IPS DF 4.7 (cell line): ENCODE measurements around the gene CEP43.

ENCODE experiments used
- DNase-seq: peaks from one replicate; pipeline ENCODE4 v3.0.0-alpha.2; 2013; ENCODE audit warnings: low spot score; ENCODE audit errors: extremely low read depth

CEP43 gene

DNA sequence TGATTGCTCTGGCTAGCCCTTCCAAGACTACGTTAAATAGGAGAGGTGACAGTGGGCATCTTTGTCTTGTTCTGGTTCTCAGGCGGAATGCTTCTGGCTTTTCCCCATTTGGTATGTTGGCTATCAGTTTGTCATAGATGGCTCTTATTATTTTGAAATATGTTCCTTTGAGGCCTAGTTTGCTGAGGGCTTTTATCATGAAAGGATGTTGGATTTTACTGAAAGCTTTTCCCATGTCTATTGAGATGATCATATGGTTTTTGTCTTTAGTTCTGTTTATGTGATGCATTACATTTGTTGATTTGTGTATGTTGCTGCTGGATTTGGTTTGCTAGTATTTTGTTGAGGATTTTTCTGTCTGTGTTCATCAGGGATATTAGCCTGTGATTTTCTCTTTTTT is 32.9 kb upstream of the CEP43 start:
- DNase-seq, result no peak

DNA sequence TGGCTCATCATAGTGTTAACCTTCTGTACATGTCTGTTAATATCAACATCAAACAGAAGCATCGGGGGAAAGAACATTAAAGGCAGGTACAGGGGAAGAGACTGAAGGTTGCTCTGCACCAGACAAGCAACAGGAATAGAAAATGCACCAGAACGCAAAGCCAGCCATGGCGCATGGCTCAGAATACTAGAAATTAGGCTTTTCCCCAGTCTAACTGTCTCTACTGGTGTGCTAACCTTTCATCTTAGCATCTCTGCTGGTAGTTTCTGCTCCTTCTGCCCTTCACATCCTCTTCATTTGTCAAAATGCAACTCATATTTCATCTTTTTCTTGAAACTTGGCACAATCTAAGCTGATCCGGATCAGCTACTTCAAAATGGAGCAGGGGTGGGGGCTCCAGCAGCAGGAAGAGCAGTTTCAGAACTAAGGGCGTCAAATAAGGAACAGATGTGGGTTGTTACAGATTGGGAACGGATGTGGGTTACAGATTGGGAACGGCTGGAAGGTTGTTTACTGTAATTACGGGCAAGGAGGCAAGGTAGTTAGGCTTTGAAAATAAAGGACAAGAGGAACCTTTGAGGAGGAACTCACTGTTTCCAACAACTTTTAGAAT is 29.7 kb upstream of the CEP43 start:
- DNase-seq, result no peak

DNA sequence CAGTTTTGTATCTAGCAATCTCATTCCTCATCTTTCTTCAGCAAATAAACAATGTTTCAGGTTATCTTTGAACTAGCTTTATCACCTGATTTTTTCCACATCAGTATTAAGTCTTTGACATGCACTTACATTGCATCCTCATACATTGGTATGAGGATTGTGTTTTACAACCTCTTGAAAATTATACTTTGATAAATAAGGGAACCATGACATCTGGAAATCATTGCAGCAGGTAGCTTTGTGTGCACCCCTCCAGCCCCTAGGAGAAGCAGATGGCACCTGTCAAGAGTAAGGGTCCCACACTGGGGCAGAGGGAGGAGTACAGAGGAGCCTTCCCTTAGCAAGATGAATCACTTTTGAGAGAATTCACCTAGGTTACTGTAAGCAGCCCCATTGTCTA is 29.1 kb upstream of the CEP43 start:
- no peak for DNase-seq

DNA sequence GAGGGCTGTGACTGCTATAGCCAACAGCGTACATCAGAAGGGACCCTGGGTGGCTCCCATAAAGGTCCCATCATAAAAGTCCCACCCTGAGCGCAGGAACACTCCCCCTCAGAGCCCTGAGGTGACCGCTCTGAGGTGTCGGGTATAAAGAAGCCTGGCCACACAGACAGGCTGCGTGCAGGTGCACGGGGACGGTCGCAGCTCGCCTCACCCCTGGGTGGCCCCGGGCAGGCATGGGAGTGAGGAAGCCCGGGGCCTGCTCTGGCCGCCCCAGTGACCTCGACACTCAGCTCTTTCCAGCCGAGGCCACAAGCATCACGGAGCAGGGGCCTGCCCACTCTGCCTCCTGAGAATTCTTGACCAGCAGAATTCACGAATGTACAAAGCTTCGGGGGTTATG is 28.4 kb upstream of the CEP43 start:
- DNase-seq, result no peak

DNA sequence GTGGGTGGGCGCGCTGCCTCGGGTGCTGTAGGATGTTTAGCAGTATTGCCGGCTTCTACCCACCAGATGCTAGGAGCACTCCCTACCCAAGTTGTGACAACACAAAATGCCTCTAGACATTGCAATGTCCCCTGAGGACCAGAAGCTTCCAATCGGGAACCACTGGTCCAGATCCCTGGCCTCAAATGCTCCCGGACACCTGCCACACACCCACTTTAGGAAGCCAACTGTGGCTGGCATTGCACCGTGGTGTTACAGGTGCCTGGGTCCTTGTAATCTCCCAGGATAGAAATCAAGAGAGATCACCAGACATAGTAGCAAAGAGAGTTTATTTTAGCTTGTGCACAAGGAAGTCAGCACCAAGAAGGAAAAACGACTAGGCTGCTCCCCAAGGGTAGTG is 27.9 kb upstream of the CEP43 start:
- DNase-seq, result no peak

DNA sequence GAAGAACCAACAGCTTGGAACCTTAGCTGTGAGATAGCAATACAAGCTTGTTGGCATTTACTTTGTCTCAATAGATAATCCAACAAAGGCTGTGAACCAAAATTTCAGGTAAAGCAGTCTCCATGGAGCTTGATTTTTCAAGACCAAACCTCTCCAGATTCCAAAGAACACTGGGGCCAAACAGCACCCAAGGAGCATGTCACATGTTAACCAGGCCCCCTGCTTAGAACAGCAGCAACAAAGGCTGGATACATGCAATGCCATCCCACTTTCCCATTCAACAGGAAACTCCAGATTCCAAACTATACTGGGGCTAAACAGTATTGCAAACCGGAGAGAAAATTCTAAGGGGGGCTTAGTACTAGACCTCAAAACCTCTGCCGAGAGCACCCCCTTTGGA is 27.1 kb upstream of the CEP43 start:
- DNase-seq, result no peak

DNA sequence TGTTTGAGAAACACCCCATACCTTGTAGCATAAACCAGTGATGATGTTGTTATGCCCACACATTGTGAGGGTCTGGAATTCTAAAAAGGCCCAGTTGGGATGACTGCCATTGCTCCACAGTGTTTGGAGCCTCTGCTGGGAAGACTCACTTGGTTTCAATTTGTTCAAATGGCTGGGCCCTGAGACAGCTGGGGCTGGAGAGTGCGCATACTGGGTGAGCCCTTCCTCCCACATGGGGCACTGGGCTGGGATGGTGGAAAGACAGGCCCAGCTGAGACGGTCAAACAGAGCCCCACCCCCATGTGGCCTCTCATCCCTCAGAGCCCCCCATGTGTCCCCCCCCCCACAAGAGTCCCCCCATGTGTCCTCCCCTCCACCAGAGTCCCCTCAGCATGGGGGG is 22.6 kb upstream of the CEP43 start:
- DNase-seq, result no peak

DNA sequence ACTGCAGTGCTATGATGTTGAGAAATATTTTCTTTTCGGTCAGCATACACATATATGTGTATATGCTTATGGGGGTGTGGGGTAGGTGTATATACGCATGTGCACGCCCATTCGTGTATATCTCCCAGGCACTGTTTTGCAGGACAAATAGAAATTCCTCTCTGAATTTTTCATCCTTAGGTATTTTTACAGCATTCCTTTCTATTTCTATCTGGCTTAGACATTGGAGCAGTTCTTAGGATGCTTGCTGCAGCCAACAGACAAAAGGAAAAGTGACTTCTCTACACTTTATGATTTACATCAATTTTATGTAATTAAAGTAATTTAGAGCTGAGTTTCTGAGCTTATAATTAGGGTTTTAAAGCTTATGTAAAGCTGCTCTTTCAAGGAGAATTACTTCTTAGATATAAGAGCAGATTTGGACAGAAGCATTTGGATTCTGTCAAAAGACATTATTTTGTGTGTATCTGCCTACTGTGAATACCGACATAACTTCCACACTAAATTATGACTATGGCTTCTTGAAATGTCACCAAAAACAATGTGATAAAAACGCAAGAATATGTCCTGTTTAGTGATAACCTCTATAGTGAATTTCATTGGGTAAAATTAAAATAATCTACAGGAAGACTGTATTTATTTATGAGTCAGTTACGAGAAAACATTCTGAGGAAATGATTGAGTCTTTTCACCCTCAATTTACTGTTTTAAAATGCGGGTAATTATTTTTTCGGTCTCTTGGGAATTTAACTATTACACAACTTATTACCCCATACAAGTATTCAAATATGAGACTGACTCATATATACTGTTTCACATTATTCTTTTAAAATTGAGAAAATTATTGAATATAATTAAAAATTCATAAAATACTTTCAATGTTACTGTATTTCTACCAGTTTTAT is 21.3 kb upstream of the CEP43 start:
- no peak for DNase-seq

DNA sequence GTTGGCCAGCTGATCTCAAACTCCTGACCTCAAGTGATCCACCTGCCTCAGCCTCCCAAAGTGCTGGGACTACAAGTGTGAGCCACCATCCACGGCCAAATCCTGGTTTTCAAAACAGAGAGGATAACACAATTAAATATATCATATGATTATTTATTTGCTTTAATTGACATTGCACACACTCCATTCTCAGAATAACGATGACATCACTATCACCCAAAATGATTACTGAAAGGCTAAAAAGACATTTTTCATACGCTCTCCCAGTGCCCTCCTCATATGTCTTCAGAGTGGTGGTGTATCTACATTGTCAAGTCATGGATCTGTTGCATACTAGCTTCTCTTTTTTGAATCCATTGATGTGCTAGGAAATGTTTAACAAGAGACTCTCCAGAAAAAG is 18.5 kb upstream of the CEP43 start:
- DNase-seq, result no peak

DNA sequence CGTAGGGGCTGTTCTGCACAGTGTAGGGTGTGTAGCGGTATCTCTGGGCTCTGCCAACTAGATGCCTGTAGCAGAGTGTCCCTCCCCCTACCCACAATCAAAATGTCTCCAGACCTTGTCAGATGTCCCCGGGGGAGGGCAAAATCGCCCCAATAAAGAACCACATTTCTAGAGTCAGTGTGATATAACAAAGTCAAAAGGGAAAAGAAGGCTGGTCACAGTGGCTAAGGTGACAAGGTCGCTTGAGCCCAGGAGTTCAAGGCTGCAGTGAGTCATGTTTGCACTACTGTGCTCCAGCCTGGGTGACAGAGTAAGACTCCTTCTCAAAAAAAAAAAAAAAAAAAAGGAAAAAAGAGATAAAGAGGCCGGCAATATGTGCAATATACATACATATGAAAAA is 11.7 kb upstream of the CEP43 start:
- no peak for DNase-seq

DNA sequence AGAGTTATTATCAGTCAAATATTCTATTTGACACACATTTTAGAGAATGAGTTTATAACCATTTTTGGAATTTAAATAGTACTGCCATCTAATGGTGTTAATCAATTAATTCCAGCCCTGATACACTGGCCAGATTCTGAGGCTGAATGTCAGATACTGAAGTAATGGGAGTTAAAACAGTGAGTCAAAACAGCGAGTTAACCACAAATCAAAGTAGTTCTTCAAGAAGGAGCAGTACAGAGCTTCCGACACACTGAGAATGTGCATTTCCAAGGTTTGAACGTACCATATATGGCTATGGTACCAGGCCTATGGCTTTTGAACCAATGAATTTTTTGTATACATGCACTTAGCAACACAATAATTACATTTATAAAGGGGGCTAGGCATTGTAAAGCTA is 11.3 kb upstream of the CEP43 start:
- DNase-seq, result no peak

DNA sequence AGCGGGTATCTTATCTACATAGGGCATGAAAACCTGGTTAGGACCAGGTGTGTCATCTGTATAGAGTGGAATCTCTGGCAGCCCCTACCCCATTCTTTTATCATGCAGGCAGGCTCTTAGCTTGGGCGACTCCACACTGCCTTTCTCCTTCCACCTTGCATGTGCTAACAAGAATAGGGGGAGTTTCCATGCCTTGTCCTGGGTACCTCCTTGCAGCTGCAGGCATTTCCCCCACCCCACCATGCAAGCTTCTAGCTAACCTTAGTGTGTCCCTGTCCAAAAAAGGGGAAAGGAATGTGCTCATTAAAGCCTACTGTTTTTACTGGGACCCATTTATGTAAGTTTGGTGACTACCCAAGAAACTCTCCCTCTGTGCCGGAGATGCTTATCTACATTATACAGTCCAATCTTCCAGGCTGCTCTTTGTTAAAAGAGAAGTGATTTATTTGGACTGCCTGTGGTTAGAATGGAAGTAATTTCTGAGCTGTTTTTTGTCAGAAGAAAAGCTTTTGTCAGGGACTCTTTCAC is 10.5 kb upstream of the CEP43 start:
- no peak for DNase-seq

DNA sequence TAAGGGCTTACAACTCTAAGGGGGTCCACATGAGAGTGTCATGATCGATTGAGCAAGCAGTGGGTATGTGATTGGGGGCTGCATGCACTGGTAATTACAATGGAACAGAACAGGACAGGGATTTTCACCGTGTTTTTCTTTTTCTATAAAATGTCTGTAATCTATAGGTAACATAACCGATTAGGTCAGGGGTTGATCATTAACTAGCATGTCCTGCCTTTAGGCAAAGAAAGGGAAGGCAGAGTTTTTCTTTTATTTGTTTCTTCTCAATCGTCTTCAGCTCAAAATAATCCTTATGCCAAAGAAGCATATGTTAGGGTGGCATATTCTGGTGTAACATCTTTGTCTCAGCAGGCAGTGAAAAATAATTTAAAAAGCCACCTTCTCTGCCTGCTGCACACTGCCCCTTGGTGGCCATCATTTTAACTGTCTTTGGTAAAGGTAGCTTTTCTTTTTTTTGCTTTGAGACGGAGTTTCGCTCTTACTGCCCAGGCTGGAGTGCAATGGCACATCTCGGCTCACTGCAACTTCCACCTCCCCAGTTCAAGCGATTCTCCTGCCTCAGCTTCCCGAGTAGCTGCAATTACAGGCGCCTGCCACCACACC is 9.7 kb upstream of the CEP43 start:
- no peak for DNase-seq

DNA sequence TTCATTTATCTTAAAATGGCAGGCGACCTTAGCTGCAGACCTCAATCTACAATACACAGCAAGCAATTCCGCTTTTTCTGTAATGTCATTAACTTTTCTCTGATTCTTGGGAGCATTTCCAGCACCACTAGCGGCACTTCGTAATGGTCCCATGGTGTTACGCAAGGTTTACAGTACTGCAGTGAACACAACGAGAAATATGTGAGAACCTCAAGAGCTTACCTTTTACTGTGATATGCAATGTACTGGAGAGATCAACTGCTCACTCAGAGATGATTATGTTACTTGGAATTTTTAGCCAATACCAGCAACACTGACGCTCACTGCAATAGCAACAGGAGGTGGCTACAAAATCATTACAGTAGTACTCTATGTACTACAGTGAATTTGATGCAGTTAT is 2.8 kb upstream of the CEP43 start:
- DNase-seq, result no peak

DNA sequence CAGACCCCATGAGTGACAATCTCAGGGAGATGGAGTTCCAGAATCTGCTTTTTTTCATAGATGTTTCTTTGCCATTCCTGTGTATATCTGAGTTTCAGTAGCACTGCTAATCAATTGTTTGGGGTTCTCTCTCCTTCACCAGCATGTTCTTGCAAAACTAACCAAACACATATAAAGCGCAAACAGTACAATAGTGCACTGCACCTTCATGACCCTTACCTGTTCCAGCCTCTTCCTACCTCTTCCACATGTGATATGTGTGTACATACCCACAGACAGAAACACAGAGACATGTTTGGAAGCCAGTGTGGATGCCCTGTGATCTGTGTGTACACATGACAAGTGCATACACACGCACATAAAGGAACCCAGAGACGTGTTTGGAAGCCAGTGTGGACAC is 1.8 kb upstream of the CEP43 start:
- DNase-seq, result no peak

DNA sequence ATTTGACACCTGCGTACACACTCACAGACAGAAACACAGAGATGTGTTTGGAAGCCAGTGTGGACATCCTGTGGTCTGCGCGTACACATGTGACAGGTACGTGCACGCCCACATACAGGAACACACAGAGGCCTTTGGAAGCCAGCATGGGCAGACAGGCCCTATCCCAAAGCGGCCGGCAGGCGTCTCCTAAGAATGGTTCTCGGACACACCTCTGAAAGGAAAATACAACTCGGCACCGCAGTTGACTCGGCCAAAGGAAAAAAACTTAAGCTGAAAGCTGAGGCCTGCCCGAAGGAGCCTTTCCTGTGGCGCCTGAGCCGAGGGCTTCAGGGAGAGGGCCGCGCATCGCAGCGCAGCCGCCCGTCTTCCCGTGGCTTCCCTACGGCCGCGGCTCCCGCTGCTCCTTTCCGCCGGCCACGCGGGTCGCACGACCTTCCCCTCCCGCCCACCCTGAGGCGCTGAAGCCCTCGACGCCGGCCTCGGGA is 1.4 kb upstream of the CEP43 start:
- DNase-seq, result no peak

DNA sequence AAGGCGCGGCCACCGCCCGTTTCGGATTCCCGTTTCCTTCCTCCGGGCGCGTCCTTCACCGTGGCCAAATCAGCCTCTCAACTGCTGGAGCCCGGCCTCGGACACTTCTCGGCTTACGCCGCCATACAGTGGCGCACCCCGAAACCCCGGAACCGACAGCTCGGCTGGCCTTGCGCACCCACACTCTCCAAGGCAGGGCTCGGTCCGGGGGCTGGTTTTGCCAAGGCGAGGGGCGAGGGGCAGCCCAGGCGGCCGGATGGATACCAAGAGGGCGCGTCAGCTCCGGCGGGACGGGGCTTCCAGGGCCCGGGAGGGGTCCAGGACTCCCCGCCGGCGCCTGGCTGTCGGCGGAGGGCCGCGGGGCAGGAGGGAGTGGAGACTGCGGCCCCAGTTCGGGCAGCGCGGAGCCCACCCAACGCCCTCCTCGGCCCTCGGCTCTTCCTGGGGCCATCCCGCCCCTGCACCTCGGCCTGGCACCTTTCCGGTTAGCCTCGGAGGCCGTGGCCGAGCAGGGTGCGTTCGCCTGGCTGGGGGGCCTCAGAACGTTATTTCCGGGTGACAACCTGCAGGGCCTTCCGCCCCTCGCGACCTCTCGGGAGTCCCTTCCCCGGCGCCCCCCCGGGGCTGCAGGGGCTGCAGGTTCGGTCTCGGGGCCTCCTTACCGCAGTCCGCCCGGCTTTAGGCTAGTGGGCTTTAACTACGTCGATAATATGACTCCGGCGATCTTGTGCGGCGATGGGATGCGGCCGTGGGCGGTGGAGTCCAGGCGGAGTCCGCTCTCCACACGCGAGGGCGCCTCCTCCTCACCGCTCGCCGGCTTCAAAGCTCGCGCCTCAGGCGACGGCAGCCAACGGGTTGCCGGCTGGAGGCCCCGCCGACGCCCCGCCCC is 697 bp upstream of the CEP43 start:
- DNase-seq, result no peak

DNA sequence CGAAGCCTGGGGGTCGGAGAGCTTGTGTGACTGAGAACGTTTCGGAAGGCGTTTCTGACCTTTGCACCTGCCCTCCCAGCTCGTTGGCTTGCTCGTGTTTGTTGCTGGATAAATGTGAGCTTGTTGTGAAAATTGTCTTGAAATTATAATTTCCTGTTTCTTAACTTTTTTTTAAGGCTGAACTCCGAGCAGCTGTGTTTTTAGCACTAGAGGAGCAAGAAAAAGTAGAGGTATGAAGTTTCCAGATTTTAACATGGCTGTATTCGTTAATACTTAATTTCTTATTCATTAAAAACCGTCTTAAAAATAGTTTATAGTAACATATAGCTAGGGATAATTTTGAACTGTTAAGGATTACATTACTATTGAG is 672 bp downstream of the CEP43 start:
- DNase-seq, result no peak

DNA sequence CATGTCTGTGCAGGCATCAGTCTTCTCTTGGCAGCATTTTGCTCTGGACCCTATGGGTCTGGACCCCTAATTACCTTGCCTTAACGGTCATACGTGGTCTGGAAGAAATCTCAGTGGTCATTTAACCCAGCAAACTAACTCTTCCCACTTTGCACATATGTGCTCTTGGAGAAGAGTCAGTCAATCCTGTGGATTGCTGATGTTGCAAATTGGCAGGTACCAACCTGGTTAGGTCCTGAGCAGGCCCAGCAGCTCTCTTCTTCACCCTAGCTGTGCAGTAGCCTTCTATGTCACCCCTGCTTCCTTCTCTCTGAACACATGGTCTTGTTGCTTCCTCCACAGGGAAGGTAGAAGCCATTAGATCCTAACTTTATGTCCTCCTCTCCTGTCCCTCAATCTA is 1.6 kb downstream of the CEP43 start:
- DNase-seq, result no peak

DNA sequence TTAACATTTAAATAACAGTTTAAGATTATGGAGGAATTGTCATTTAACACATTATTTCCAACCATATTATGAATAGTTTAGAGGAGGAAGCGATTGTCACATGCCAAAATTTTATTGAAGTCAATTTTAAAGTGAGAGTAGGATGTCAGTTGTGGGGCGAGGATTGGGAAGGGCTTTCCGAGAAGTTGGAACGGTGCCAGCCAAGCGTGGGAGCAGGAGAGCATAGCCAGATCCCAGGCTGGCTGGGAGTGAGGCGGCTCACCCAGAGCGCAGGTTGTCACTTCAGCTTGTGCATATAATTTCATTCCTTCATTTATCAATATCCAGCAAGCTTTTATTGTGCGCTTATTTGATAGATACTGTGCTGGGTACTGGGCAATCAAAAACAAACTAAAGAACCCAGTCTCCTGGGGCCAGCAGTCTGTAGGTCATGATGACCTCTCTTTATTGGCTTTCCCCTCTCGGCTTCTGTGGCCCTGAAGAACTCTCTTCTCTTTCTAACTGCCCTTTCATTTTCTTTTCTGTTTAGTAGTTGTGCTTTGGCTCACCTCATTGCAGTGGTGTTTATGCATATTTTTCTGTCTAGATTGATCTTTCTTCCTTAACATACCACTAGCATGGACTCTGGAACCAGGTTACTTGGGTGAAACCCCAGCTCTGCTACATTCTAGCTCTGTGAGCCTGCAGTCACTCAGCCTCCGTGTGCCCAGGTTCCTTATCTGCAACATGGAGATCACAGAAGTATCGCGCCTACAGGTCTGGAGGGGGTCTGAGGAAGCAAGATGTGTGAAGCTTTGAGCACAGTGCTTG is 6.4 kb downstream of the CEP43 start:
- no peak for DNase-seq

DNA sequence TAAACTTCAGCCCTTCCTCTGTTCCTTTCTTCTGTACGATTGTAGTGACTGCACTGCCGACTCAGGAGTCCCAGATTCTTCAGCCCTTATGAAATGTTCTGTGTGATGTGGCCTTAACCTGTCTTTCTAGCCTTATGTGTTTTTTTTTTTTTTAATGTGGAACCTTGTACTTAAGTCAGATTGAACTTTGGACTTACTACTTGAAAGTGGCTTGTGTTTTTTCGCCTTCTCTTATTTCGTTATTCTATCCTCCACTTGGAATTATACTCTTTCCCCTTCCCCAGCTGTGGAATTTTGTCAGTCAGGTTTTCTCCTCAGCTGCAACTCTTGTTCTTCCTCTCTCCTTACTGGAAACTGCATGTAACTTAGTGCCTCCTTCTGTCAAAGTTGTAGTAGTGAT is 8.8 kb downstream of the CEP43 start:
- DNase-seq, result no peak
